RWPE2 (cell line): ENCODE measurements around the gene PATJ.
"Not testable (repeated sequence)": the region's sequence is repeated elsewhere in the genome, so short reads cannot be mapped to it uniquely, and the experiment has no call there.

Source experiments
- ATAC-seq: fragments of 200-7000 bp; cut with Tn5 transposase; 3 replicates; pipeline ENCODE4 v1.9.1; 2021; ENCODE audit warnings: low read depth
- DNase-seq: peaks from one replicate; pipeline ENCODE4 v3.0.0-alpha.2; 2020; ENCODE audit warnings: low spot score
- H3K27ac ChIP-seq: fragments of 450-650 bp; 2 replicates; pipeline ENCODE4 v1.5.1; 2017; ENCODE audit warnings: mild to moderate bottlenecking; ENCODE audit not compliant: poor library complexity, severe bottlenecking
- H3K27me3 ChIP-seq: fragments of 250-450 bp; sonication (Bioruptor Pico); 2 replicates; pipeline ENCODE4 v1.5.1; 2021; ENCODE audit warnings: mild to moderate bottlenecking, moderate library complexity; ENCODE audit not compliant: insufficient read depth, poor library complexity, severe bottlenecking
- H3K36me3 ChIP-seq: fragments of 250-450 bp; sonication (Bioruptor Pico); 2 replicates; pipeline ENCODE4 v1.5.1; 2020; ENCODE audit warnings: low read depth, mild to moderate bottlenecking, moderate library complexity
- H3K4me1 ChIP-seq: fragments of 250-450 bp; sonication (Bioruptor Pico); 2 replicates; pipeline ENCODE4 v1.5.1; 2021; ENCODE audit warnings: mild to moderate bottlenecking, moderate library complexity; ENCODE audit not compliant: insufficient read depth, poor library complexity, severe bottlenecking
- H3K4me3 ChIP-seq: fragments of 250-450 bp; sonication (Bioruptor Pico); 2 replicates; pipeline ENCODE4 v1.5.1; 2021; ENCODE audit warnings: mild to moderate bottlenecking, moderate library complexity; ENCODE audit not compliant: severe bottlenecking
- H3K9me3 ChIP-seq: fragments of 250-450 bp; sonication (Bioruptor Pico); 2 replicates; pipeline ENCODE4 v1.5.1; 2021; ENCODE audit warnings: mild to moderate bottlenecking, moderate library complexity; ENCODE audit not compliant: severe bottlenecking
- TF ChIP-seq, protein P1 (sequence below): fragments of 450-650 bp; IDR thresholded peaks from one replicate; pipeline ENCODE4 v1.5.1; 2017; ENCODE audit warnings: mild to moderate bottlenecking, moderate library complexity; ENCODE audit not compliant: poor library complexity, severe bottlenecking

PATJ gene

DNA sequence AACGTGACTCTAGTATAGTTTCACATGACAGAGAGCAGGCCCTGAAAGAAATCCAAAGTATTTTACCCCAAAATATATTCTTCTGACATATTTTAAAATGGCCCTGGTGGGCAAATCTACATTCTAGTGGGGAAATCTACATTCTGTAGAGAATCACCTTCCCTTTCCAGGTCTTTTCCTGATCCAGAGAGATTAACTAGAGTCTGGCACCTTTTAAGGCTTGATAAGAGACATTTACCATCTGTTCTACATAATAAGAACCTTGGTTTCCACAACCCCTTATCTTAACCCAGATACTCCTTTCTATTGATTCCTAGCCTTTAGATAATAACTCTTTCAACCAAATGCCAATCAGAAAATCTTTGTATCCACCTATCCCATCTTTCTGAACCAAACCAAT is 435.3 kb downstream of the PATJ start:
- H3K27ac ChIP-seq, result no peak overlapping the region
- H3K27me3 ChIP-seq, result no peaks in the 10 kb centered on the region
- H3K36me3 ChIP-seq, result no peaks in the 10 kb centered on the region
- no peak overlapping the region for H3K4me3 ChIP-seq
- H3K9me3 ChIP-seq, result no peaks in the 10 kb centered on the region
- ATAC-seq (no peak), DNase-seq (no peak)
- TF ChIP-seq, protein P1, sequence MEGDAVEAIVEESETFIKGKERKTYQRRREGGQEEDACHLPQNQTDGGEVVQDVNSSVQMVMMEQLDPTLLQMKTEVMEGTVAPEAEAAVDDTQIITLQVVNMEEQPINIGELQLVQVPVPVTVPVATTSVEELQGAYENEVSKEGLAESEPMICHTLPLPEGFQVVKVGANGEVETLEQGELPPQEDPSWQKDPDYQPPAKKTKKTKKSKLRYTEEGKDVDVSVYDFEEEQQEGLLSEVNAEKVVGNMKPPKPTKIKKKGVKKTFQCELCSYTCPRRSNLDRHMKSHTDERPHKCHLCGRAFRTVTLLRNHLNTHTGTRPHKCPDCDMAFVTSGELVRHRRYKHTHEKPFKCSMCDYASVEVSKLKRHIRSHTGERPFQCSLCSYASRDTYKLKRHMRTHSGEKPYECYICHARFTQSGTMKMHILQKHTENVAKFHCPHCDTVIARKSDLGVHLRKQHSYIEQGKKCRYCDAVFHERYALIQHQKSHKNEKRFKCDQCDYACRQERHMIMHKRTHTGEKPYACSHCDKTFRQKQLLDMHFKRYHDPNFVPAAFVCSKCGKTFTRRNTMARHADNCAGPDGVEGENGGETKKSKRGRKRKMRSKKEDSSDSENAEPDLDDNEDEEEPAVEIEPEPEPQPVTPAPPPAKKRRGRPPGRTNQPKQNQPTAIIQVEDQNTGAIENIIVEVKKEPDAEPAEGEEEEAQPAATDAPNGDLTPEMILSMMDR, result no peak
- H3K4me1 ChIP-seq, result peaks cover 2% of the 10 kb centered on the region

DNA sequence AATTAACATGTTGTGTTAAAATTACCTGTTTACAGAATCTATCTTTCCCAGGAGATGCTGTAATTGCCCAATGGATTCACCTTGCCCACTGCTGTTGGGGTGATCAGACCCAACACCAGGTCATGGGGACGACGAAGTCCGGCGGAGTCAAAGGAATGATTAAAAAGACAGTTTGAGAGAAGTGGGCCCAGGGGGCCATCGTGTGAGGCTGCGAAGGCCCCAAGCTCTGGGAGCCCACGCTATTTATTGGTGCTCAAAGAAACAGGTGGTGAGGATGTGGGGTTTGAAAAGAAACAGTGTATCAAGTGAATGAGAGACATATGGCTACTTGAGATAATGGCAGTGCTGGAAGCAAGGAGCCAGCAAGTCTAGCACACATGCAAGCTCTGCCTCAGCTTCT is 436.1 kb downstream of the PATJ start:
- Histone ChIP-seq H3K4me3 (no peak overlapping the region), H3K27me3 (no peaks in the 10 kb centered on the region), H3K4me1 (peaks cover 2% of the 10 kb centered on the region), H3K36me3 (no peaks in the 10 kb centered on the region), H3K9me3 (no peaks in the 10 kb centered on the region), H3K27ac (no peak overlapping the region)
- no peak for DNase-seq
- TF ChIP-seq, protein P1, result no peak
- ATAC-seq, result no peak

DNA sequence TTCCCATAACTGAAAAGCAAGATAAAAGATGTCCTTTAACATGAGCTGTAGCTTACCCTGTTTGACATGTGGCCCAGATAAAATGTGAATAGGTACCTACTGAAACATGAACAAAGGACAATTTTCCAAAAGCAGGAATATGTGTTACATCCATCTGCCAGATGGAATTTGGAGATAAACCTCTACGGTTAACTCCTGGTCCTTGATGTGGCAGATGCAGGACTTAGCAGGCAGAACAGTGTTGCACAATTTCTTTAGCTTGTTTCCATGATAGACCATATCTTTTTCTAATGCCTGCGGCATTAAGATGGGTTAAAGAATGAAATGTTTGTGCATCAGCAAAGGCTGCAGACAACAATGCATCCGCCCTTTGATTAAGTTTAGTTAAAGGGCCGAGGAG is 437.8 kb downstream of the PATJ start:
- H3K4me3 ChIP-seq, H3K27me3 ChIP-seq, H3K9me3 ChIP-seq, H3K36me3 ChIP-seq, ATAC-seq, H3K27ac ChIP-seq, DNase-seq, H3K4me1 ChIP-seq: not testable (repeated sequence)

DNA sequence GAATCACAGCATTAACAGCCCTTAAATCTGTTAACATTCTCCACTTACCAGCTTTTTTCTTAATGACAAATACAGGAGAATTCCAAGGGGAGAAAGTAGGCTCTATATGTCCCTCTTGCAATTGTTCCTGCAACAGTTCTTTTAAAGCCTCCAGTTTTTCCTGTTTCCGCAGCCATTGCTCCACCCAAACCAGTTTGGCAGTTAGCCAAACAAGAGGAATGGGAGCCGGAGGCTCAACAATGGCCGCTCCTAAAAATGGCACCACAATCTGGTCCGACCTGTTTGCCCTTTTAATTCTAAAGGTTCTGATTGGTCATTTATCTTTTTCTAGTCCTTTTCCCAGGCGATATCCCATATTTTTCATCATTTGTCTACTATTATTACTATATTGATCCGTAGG is 438.4 kb downstream of the PATJ start:
- Histone ChIP-seq H3K9me3 (no peaks in the 10 kb centered on the region), H3K27me3 (no peaks in the 10 kb centered on the region), H3K36me3 (no peaks in the 10 kb centered on the region), H3K27ac (no peak overlapping the region), H3K4me3 (no peak overlapping the region), H3K4me1 (peaks cover 2% of the 10 kb centered on the region)
- TF ChIP-seq, protein P1, result no peak
- DNase-seq, result no peak
- ATAC-seq, result no peak

DNA sequence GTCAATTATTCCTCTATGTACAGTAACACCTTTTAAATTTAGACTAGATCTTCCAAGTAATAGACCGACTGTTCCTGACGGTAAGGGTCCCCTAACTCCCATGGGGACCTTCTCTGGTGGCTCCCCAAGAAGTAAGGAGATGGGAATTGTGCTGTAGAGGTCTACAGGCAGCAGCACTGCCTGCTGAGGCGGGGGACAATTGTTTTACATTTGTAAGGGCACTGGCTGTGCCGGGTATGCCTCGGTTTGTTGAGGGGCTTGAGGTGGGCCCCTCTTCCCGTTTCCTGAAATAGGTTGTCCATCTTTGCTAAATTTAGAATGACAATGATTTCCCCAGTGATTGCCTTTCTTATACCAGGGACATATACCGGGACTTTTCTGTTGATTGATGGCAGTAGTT is 439.3 kb downstream of the PATJ start:
- Histone ChIP-seq H3K27ac (no peak overlapping the region), H3K4me3 (no peak overlapping the region)

DNA sequence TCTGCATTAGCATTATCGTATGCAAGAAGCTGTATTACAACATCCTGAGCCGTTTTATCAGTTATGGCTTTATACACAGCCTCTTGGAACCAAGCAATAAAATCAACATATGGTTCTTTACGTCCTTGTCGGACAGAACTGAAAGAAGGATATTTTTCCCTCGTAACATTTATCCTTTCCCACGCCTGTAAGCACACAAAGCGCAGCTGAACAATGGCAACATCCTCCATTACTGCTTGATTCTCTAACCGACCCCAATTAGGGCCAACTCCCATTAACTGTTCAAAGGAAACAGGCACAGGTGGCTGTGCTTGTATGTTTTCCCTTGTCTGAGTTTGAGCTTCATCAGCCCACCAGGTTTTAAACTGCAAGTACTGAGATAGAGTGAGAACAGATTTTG is 439.9 kb downstream of the PATJ start:
- DNase-seq, H3K9me3 ChIP-seq, H3K27me3 ChIP-seq, H3K27ac ChIP-seq, H3K36me3 ChIP-seq, H3K4me3 ChIP-seq, H3K4me1 ChIP-seq, ATAC-seq: not testable (repeated sequence)

More for the DNA sequence above, 439.3 kb downstream of the PATJ start:
- Histone ChIP-seq H3K4me1 (peaks cover 2% of the 10 kb centered on the region), H3K9me3 (no peaks in the 10 kb centered on the region), H3K27me3 (no peaks in the 10 kb centered on the region), H3K36me3 (no peaks in the 10 kb centered on the region)
- no peak for DNase-seq
- no peak for ATAC-seq
- TF ChIP-seq, protein P1, result no peak

DNA sequence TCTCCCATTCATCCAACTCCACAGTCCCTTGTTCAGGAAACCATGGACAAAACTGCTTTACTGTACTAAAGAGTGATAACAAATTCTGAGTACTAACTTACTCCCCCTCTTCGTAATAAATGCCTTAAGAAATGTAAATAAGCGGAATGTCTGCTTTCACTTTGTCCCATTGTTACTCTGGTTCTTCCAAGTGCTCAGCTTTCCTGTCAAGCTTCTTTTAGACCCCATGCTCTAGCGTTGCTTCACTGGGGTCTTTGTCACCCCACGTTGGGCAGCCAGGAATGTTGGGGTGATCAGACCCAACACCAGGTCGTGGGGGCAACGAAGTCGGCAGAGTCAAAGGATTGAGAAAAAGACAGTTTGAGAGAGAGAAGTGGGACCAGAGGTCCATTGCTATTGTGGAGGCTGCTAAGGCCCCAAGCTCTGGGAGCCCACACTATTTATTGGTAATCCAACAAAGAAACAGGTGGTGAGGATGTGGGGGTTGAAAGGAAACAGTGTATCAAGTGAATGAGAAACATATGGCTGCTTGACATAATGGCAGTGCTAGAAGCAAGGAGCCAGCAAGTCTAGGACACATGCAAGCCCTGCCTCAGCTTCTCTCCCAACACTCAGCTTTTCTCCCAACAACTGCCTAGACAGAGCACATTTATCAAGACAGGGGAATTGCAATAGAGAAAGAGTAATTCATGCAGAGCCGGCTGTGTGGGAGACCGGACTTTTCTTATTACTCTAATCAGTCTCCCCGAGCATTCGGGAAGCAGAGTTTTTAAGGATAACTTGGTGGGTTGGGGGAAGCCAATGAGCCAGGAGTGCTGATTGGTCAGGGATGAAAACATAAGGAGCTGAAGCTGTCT is 441.1 kb downstream of the PATJ start:
- H3K27me3 ChIP-seq, DNase-seq, H3K9me3 ChIP-seq, H3K27ac ChIP-seq, H3K36me3 ChIP-seq, H3K4me3 ChIP-seq, H3K4me1 ChIP-seq, ATAC-seq: not testable (repeated sequence)
